SK-N-SH (cell line): ENCODE data around the gene PPIF. TPM values are rescaled to one million over a fixed set of nuclear protein-coding genes. Genes with fewer than 3 reads are reported as not detected.

Source experiments
- CTCF ChIA-PET: fragments of 300-600, 350-600 bp; formaldehyde crosslinking; extraction: SDS; loops from one replicate; lab custom pipeline; 2021; lab: Yijun Ruan, JAX
- POLR2A ChIA-PET: fragments of 350-600 bp; sonication (Branson Sonifier 250); formaldehyde crosslinking; extraction: SDS; loops from one replicate; lab custom pipeline; 2020; ENCODE audit warnings: antibody characterized with exemption, inconsistent platforms; lab: Yijun Ruan, JAX
- DNase-seq: peaks from one replicate; pipeline ENCODE4 v3.0.0; 2012
- H2AFZ ChIP-seq: fragments of 200-600 bp; sonication (generic); 2 replicates; pipeline ENCODE4 v1.8.1; 2016; ENCODE audit warnings: antibody characterized with exemption, mild to moderate bottlenecking, low read depth
- H3F3A ChIP-seq: fragments of 200-600 bp; sonication (generic); replicated peaks from 2 replicates; pipeline ENCODE3; 2016; ENCODE audit warnings: antibody characterized with exemption, mild to moderate bottlenecking; ENCODE audit not compliant: insufficient read depth
- H3K27ac ChIP-seq, 2 experiments: fragments of 200-500 bp in 1 of 2; fragments of 200-600 bp in 1 of 2; sonication (Bioruptor generic) in 1 of 2; sonication (generic), shearing (Covaris generic) in 1 of 2; 2 replicates each; pipeline versions ENCODE4 v1.5.1 to v1.6.1; 2014 to 2016; ENCODE audit warnings: low read depth in 2 of 2, inconsistent platforms in 1 of 2, low read length in 1 of 2, mild to moderate bottlenecking in 1 of 2, mixed read lengths in 1 of 2
- H3K27me3 ChIP-seq: fragments of 200-600 bp; sonication (generic), shearing (Covaris generic); 2 replicates; pipeline ENCODE4 v1.6.1; 2016; ENCODE audit warnings: mixed run types; ENCODE audit not compliant: insufficient read depth
- H3K36me3 ChIP-seq, 2 experiments: fragments of 200-500 bp in 1 of 2; fragments of 200-600 bp in 1 of 2; sonication (Bioruptor generic) in 1 of 2; sonication (generic) in 1 of 2; replicated peaks in 1 of 2; 2 replicates each; pipeline versions ENCODE3 to v1.5.1; 2014 to 2016; ENCODE audit warnings: low read length in 1 of 2, mild to moderate bottlenecking in 1 of 2; ENCODE audit not compliant: insufficient read depth in 2 of 2, control insufficient read depth in 1 of 2
- H3K4me1 ChIP-seq, 2 experiments: fragments of 200-500 bp in 1 of 2; fragments of 200-600 bp in 1 of 2; sonication (Bioruptor generic) in 1 of 2; sonication (generic), shearing (Covaris generic) in 1 of 2; 2 replicates each; pipeline versions ENCODE4 v1.5.1 to v1.6.1; 2014 to 2016; ENCODE audit warnings: low read depth in 1 of 2, low read length in 1 of 2, mixed run types in 1 of 2; ENCODE audit not compliant: insufficient read depth in 2 of 2, control insufficient read depth in 1 of 2
- H3K4me2 ChIP-seq: fragments of 200-600 bp; sonication (generic), shearing (Covaris generic); 2 replicates; pipeline ENCODE4 v1.6.1; 2017; ENCODE audit warnings: mixed run types
- H3K4me3 ChIP-seq, 2 experiments: fragments of 200-500 bp in 1 of 2; fragments of 200-600 bp in 1 of 2; sonication (Bioruptor generic) in 1 of 2; sonication (generic), shearing (Covaris generic) in 1 of 2; 2 replicates each; pipeline versions ENCODE4 v1.5.1 to v1.8.1; 2014 to 2016; ENCODE audit warnings: low read depth in 2 of 2, inconsistent platforms in 1 of 2, low read length in 1 of 2, mild to moderate bottlenecking in 1 of 2, mixed read lengths in 1 of 2, moderate library complexity in 1 of 2
- H3K79me2 ChIP-seq: fragments of 200-600 bp; sonication (generic); 2 replicates; pipeline ENCODE4 v1.8.1; 2017; ENCODE audit warnings: mild to moderate bottlenecking; ENCODE audit not compliant: insufficient read depth
- H3K9ac ChIP-seq: fragments of 200-600 bp; sonication (generic); 2 replicates; pipeline ENCODE4 v1.6.1; 2017; ENCODE audit warnings: mixed run types
- H3K9me2 ChIP-seq: fragments of 200-600 bp; sonication (generic); 2 replicates; pipeline ENCODE4 v1.6.1; 2017; ENCODE audit warnings: mixed run types
- H3K9me3 ChIP-seq: fragments of 200-600 bp; sonication (generic); 2 replicates; pipeline ENCODE4 v1.6.1; 2017; ENCODE audit warnings: mixed run types, mild to moderate bottlenecking, moderate library complexity
- H4K20me1 ChIP-seq: fragments of 200-600 bp; sonication (generic); 2 replicates; pipeline ENCODE4 v1.6.1; 2017; ENCODE audit warnings: mild to moderate bottlenecking, mixed run types; ENCODE audit not compliant: insufficient read depth
- EP300 ChIP-seq, 2 experiments: IDR thresholded peaks; 2 replicates each; pipeline versions ENCODE4 v1.4.0 to v1.6.1; 2012; ENCODE audit warnings: borderline replicate concordance in 1 of 2, low read depth in 1 of 2, low read length in 1 of 2
- EZH2phosphoT487 ChIP-seq: fragments of 200-600 bp; sonication (generic); IDR thresholded peaks from 2 replicates; pipeline ENCODE4 v1.6.1; 2017; ENCODE audit warnings: low read depth, mixed run types, mild to moderate bottlenecking, antibody characterized with exemption, moderate library complexity, borderline replicate concordance
- FOSL2 ChIP-seq: IDR thresholded peaks from 2 replicates; pipeline ENCODE4 v1.4.0; 2012; ENCODE audit warnings: low read depth, mild to moderate bottlenecking, moderate library complexity, borderline replicate concordance
- JUND ChIP-seq: IDR thresholded peaks from 2 replicates; pipeline ENCODE4 v1.4.0; 2012
- NFIC ChIP-seq: IDR thresholded peaks from 2 replicates; pipeline ENCODE4 v1.4.0; 2012; ENCODE audit warnings: borderline replicate concordance
- NRF1 ChIP-seq: IDR thresholded peaks from 2 replicates; pipeline ENCODE4 v1.6.1; 2012; ENCODE audit warnings: low read depth, mild to moderate bottlenecking, low read length
- PBX3 ChIP-seq: IDR thresholded peaks from 2 replicates; pipeline ENCODE4; 2012
- POLR2AphosphoS5 ChIP-seq: IDR thresholded peaks from 2 replicates; pipeline ENCODE4 v1.6.1; 2012; ENCODE audit warnings: low read depth, low read length
- RFX5 ChIP-seq: IDR thresholded peaks from 2 replicates; pipeline ENCODE4 v1.6.1; 2012; ENCODE audit warnings: mild to moderate bottlenecking, improper control_type of control experiment, low read length
- TAF1 ChIP-seq: IDR thresholded peaks from 2 replicates; pipeline ENCODE4 v1.6.1; 2012; ENCODE audit warnings: low read depth, mild to moderate bottlenecking, low read length, moderate library complexity, borderline replicate concordance
- WGBS: methylation state at CpG from one replicate; pipeline ENCODE4 v1.1.6; 2017; ENCODE audit warnings: low lambda C conversion rate; 5-methylcytosine and 5-hydroxymethylcytosine counted together
- polyA plus RNA-seq, 3 experiments: library from polyadenylated mRNA; depleted of rRNA; stranded (reverse); fragments of >200 nt; gene quantifications; 2 replicates each; pipeline ENCODE4 v1.2.3, GENCODE V29; 2012
- TF ChIP-seq, protein P1 (sequence below): IDR thresholded peaks from 2 replicates; pipeline ENCODE4 v1.4.0; 2012; ENCODE audit warnings: low read depth, borderline replicate concordance
- TF ChIP-seq, protein P2 (sequence below): fragments of 150-350 bp; IDR thresholded peaks from 2 replicates; pipeline ENCODE4 v1.6.1; 2017; ENCODE audit warnings: antibody characterized with exemption, low read length, low read depth, borderline replicate concordance
- TF ChIP-seq, protein P3 (sequence below): IDR thresholded peaks from 2 replicates; pipeline ENCODE4 v1.4.0; 2012; ENCODE audit warnings: low read depth, borderline replicate concordance
- TF ChIP-seq, protein P4 (sequence below): IDR thresholded peaks from 2 replicates; pipeline ENCODE4 v1.6.1; 2012; ENCODE audit warnings: mild to moderate bottlenecking, low read depth, low read length, moderate library complexity
- TF ChIP-seq, protein P5 (sequence below): fragments of 200-600 bp; sonication (generic); IDR thresholded peaks from 2 replicates; pipeline ENCODE4 v1.6.1; 2017; ENCODE audit warnings: antibody characterized with exemption, mild to moderate bottlenecking, moderate library complexity

PPIF gene
- polyA plus RNA-seq, 1 of the 3 experiments (the other 2 are of a cell fraction) = 85.9 TPM

- H4K20me1 ChIP-seq = no peaks in the 10 kb centered on the region
- TF ChIP-seq, protein P1, sequence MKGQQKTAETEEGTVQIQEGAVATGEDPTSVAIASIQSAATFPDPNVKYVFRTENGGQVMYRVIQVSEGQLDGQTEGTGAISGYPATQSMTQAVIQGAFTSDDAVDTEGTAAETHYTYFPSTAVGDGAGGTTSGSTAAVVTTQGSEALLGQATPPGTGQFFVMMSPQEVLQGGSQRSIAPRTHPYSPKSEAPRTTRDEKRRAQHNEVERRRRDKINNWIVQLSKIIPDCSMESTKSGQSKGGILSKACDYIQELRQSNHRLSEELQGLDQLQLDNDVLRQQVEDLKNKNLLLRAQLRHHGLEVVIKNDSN = no peak
- peak; percentile 46; the same call in 1 of the 2 replicates for TF ChIP-seq NFIC
- TF ChIP-seq, protein P2, sequence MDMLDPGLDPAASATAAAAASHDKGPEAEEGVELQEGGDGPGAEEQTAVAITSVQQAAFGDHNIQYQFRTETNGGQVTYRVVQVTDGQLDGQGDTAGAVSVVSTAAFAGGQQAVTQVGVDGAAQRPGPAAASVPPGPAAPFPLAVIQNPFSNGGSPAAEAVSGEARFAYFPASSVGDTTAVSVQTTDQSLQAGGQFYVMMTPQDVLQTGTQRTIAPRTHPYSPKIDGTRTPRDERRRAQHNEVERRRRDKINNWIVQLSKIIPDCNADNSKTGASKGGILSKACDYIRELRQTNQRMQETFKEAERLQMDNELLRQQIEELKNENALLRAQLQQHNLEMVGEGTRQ = no peak
- no peak for TF ChIP-seq JUND
- no peak for TF ChIP-seq EZH2phosphoT487
- TF ChIP-seq FOSL2 = peak; percentile 36; the same call in 1 of the 2 replicates
- TF ChIP-seq, protein P3, sequence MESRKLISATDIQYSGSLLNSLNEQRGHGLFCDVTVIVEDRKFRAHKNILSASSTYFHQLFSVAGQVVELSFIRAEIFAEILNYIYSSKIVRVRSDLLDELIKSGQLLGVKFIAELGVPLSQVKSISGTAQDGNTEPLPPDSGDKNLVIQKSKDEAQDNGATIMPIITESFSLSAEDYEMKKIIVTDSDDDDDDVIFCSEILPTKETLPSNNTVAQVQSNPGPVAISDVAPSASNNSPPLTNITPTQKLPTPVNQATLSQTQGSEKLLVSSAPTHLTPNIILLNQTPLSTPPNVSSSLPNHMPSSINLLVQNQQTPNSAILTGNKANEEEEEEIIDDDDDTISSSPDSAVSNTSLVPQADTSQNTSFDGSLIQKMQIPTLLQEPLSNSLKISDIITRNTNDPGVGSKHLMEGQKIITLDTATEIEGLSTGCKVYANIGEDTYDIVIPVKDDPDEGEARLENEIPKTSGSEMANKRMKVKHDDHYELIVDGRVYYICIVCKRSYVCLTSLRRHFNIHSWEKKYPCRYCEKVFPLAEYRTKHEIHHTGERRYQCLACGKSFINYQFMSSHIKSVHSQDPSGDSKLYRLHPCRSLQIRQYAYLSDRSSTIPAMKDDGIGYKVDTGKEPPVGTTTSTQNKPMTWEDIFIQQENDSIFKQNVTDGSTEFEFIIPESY = no peak
- TF ChIP-seq PBX3 = no peak; the same call in 1 of the 2 replicates
- TF ChIP-seq, all 33 proteins: peak for 2
- CTCF ChIA-PET = interaction anchor here (0.5 to 5.5 kb wide), 4 partner anchors 34 to 105 kb away, joined by 3 to 24 read pairs (median 7); partner anchors contain the start of gene PPIF
- Histone ChIP-seq H2AFZ (no peak overlapping the region), H3K9me2 (no peaks in the 10 kb centered on the region), H3K9ac (no peak overlapping the region), H3K9me3 (no peaks in the 10 kb centered on the region), H3K4me1 (peaks cover 4 to 9% of the 10 kb centered on the region in 2 experiments; a peak in 1 of 4 replicates), H3K27ac (peak overlapping the region in 1 of 2 experiments; percentile 65; a peak in 2 of 4 replicates), H3K79me2 (no peaks in the 10 kb centered on the region), H3F3A (peaks cover 11% of the 10 kb centered on the region), H3K4me2 (peak overlapping the region; percentile 62), H3K27me3 (no peaks in the 10 kb centered on the region), H3K36me3 (peaks cover 0 to 2% of the 10 kb centered on the region in 2 experiments), H3K4me3 (no peak overlapping the region)
- WGBS = 55% methylated on average over 9 of the region's 11 CpGs
- POLR2A ChIA-PET = no interaction called here
- DNase-seq = no peak
These were observed 34.5 kb downstream of the PPIF start for GRCh38 chr10:79381804-79382221.

GRCh38 chr10:79382491-79382941 is 35.2 kb downstream of the PPIF start:
- peaks cover 0 to 4% of the 10 kb centered on the region in 2 experiments for H3K36me3 ChIP-seq
- H3K9me3 ChIP-seq = no peaks in the 10 kb centered on the region
- no peaks in the 10 kb centered on the region for H3K79me2 ChIP-seq
- CTCF ChIA-PET = interaction anchor here (0.9 to 5.5 kb wide), 6 partner anchors 8 to 105 kb away, joined by 3 to 24 read pairs (median 7); partner anchors contain the start of gene PPIF
- H3K27me3 ChIP-seq = no peaks in the 10 kb centered on the region
- peaks cover 5% of the 10 kb centered on the region for H3F3A ChIP-seq
- peak overlapping the region in 1 of 2 experiments; percentile 65; a peak in 2 of 4 replicates for H3K27ac ChIP-seq
- POLR2A ChIA-PET = no interaction called here
- WGBS = 91% methylated on average over 18 of the region's 18 CpGs
- no peak for DNase-seq
- H4K20me1 ChIP-seq = no peaks in the 10 kb centered on the region
- no peak overlapping the region for H3K4me3 ChIP-seq
- H3K4me2 ChIP-seq = no peak overlapping the region
- H2AFZ ChIP-seq = no peak overlapping the region
- H3K9me2 ChIP-seq = no peaks in the 10 kb centered on the region
- H3K9ac ChIP-seq = no peak overlapping the region; the same call in 1 of the 2 replicates
- H3K4me1 ChIP-seq = peaks cover 4 to 9% of the 10 kb centered on the region in 2 experiments; a peak in 1 of 4 replicates
- TF ChIP-seq TAF1 (no peak), NFIC (no peak), NRF1 (no peak), RFX5 (no peak), EP300 (IDR thresholded peaks at IDR 0.05; ENCODE audit: borderline replicate concordance in 1 of 2, low read depth in 1 of 2, low read length in 1 of 2) (no peak), JUND (no peak), POLR2AphosphoS5 (no peak)
- TF ChIP-seq, protein P4, sequence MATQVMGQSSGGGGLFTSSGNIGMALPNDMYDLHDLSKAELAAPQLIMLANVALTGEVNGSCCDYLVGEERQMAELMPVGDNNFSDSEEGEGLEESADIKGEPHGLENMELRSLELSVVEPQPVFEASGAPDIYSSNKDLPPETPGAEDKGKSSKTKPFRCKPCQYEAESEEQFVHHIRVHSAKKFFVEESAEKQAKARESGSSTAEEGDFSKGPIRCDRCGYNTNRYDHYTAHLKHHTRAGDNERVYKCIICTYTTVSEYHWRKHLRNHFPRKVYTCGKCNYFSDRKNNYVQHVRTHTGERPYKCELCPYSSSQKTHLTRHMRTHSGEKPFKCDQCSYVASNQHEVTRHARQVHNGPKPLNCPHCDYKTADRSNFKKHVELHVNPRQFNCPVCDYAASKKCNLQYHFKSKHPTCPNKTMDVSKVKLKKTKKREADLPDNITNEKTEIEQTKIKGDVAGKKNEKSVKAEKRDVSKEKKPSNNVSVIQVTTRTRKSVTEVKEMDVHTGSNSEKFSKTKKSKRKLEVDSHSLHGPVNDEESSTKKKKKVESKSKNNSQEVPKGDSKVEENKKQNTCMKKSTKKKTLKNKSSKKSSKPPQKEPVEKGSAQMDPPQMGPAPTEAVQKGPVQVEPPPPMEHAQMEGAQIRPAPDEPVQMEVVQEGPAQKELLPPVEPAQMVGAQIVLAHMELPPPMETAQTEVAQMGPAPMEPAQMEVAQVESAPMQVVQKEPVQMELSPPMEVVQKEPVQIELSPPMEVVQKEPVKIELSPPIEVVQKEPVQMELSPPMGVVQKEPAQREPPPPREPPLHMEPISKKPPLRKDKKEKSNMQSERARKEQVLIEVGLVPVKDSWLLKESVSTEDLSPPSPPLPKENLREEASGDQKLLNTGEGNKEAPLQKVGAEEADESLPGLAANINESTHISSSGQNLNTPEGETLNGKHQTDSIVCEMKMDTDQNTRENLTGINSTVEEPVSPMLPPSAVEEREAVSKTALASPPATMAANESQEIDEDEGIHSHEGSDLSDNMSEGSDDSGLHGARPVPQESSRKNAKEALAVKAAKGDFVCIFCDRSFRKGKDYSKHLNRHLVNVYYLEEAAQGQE = no peak
- TF ChIP-seq, protein P5, sequence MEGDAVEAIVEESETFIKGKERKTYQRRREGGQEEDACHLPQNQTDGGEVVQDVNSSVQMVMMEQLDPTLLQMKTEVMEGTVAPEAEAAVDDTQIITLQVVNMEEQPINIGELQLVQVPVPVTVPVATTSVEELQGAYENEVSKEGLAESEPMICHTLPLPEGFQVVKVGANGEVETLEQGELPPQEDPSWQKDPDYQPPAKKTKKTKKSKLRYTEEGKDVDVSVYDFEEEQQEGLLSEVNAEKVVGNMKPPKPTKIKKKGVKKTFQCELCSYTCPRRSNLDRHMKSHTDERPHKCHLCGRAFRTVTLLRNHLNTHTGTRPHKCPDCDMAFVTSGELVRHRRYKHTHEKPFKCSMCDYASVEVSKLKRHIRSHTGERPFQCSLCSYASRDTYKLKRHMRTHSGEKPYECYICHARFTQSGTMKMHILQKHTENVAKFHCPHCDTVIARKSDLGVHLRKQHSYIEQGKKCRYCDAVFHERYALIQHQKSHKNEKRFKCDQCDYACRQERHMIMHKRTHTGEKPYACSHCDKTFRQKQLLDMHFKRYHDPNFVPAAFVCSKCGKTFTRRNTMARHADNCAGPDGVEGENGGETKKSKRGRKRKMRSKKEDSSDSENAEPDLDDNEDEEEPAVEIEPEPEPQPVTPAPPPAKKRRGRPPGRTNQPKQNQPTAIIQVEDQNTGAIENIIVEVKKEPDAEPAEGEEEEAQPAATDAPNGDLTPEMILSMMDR = no peak
